GM21423 (cell line): Measurements from ENCODE around the gene COL13A1.

ENCODE experiments used
- ATAC-seq: cut with Tn5 transposase; IDR thresholded peaks from one replicate; pipeline ENCODE4 v1.9.1; 2021; ENCODE audit warnings: mild to moderate bottlenecking, moderate library complexity; ENCODE audit not compliant: unreplicated experiment

The COL13A1 gene

DNA sequence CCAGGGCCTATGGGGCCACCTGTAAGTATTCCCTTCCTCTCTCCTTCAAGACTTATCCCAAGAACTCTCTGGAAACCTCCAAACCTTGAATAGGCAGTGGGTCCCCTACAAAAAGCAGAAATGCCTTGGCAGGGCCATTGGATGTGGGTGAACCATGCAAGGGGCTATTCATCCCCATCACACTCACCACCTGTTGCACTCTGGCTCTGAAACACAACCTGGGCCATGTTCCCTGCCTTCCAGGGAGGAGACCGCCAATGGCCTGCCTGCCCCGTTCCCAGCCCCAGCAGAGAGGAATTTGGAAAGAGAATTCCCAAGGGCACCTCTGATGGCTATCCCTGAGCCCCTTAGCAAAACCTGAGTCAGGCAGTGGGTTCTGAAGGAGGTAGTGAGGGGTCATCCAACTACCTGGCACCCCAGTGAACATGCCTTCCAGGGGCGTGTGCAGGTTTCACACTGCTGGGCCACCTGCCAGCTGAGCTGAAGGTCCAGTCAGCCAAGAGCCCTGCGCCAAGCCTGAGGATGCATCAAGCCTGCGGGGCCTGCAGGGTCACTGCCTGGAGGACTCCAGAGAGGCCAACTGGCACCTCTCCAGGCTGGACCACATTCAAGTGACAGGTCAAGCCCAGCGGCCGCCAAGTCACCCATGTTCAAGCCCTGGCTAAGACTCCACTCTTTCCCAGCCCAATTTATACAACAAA lies 101.3 kb downstream of the COL13A1 start:
- no peak for ATAC-seq

DNA sequence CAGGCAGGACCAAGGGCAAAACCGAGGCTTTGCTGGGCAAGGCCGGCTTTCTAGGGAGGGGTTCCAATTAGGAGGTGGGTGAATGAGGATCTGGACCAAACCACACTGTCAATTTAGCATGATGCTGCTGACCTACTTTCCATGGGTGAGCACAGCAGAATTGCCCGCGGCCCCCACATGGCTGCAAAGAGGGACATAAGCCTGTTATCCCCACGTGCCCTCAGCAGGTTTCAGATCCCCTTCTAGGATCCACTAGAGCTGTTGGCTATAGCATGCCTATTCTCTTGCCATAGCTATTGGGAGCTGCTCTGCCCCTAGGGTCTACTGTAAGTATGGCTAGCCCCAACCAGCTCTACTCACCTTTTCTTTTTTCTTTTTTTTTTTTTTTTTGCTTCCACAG lies 102.8 kb downstream of the COL13A1 start:
- no peak for ATAC-seq

DNA sequence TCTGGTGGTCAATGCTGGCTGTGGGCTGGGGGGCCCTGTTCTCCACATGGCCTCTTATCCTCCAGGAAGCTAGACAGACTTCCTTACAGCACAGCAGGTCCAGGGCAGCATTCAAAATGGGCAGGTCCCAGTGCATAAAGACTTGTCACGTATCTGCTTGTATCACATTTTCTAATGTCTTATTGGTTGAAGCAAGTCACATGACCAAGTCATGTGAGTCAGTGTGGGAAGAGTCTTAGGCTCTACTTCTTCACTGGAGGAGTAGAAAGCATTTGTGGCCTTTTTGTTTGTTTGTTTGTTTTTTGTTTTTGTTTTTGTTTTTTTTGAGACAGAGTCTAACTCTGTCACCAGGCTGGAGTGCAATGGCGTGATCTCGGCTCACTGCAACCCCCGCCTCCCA lies 104.7 kb downstream of the COL13A1 start:
- ATAC-seq, result no peak

DNA sequence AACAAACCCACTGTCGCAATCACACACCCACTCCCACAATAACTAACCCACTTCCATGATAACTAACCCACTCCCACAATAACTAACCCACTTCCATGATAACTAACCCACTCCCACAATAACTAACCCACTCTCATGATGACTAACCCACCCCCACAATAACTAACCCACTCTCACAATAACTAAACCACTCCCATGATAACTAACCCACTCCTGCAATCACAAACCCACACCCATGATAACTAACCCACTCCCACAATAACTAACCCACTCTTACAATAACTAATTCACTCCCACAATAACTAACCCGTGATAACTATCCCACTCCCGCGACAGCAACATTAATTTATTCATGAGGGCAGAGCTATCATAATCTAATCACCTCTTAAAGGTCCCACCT lies 105.8 kb downstream of the COL13A1 start:
- ATAC-seq, result no peak

DNA sequence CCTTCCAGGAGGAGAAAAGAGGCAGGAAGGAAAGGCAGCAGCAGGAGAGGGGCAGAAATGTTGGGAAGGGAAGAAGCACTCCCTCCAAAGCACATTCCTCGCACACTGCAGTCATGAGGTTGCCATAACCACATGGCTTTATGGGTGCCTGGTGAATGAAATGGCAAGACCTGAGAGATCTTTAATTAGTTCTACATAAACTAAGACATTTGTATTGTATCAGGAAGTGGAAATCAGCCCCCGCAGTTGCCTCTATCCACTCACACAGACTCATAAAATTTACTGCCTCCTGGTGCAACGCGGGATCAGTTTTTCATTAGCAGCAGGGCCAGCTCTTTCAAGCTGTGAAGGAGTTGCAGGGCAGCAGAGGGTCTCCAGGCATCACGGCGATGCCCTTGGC lies 106.4 kb downstream of the COL13A1 start:
- ATAC-seq, result no peak

DNA sequence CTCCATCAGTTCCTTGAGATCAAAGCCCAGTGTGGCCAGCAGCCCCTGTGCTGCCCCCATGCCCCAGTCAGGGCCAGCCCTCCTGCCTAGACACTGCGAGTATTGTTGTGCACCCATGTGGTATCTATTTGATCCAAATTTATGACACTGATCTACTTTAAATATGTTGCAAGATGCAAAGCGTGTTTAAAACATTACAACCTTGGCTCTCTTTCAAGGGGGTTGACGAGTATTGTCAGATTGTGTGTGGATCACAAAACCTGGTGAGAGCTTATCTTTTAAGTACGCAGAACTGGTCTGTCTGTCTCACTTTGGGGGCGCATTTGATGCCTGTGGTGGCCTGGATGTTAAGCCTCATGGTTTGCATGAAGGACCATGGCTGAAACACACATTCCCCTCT lies 108.9 kb downstream of the COL13A1 start:
- ATAC-seq, result no peak

DNA sequence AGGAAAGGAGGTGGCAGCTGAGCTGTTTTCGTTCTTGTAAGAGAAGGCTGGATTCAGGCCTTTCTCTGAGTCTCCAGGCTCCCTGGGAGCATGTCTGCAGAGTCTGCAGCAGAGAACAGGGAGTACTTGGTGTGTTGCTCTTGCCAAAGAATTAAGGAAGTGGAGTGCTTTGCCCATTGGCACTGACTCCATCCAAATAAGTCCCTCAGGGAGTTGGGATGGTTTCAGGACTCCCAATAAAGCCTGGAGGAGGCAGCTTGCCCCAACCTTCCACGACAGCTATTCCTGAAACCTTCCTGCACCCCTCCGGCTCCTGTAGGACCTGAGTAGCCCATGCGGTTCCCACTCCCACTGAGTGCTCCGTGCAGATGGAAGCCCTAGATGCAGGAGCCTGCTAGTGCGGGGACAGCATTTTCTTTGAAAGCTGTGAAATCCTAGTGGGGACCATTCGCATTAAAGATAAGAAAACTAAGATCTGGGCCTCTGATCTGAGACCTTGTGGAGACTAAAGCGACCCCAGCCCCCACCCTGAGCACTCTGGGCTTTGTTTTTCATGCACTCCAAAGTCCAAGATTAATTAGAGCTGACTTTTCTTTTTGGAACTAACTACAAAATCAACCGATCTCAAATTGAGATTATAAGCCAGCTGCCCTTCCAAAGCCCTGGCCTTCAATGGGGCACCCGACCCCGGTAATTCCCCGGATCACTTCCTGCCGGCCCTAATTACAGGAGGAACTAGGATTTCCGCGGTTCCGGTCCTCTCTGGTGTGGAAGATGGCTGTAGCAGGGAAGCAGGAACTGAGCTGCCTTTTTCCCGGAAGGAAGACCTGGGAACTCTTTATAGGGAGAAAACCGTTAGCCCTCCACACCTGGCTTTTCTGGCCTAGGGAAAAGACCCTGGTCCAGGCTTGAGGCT lies 110.2 kb downstream of the COL13A1 start:
- no peak for ATAC-seq

DNA sequence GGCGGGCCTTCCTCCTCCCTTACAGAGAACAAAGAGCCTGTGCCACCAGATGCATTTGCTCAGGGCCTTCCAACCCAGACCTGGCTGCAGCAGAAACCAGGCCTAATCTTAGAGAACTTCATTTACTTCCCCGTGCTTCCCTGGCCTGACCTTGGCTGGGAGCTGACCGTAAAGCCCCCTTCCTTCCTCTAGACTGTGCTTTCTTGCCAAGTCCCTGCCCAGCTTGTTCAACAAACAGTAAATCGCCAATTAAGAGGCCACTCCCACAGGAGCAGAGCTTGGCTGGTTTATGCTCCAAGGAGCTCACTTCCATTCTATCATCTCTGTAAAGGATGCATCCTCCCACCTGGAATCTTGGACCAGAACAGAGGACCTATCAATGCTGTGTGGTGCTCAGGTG lies 110.9 kb downstream of the COL13A1 start:
- no peak for ATAC-seq

DNA sequence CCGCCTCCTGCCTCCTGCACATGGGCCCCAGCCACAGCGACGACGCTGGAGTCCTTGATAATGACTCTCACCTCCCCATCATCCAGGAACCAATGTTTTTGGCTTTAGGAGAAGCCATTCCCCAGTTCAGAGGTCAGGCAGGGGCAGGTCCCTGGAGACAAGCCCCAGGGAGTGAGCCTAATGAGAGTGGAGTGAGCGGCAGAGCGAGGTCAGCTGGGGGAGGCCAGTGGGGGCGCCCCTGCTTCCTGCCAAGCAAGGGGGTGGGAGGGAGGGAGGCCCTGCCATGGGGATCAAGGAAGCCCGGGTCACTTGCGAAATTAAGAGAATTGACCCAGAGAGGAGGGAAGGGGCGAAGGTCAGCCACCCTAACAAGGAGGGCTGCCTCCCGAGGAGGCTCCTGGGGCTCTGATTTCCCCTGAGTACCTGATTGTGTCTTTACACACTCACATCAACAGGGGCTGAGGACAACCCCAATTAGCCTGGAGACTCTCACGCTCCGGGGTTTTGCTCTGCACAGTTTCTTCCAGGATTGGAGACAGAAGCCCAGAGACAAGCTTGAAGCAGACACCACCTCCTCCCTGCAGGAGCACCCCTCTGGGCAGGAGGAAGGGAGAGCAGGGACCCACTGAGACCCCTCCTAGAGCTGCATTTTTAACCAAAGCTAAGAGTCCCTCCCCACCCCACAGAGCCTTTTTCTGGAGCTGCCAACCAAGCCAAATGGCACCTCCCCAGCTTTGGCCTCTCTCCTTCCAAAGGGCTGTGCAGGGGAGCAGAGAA lies 112.1 kb downstream of the COL13A1 start:
- no peak for ATAC-seq

DNA sequence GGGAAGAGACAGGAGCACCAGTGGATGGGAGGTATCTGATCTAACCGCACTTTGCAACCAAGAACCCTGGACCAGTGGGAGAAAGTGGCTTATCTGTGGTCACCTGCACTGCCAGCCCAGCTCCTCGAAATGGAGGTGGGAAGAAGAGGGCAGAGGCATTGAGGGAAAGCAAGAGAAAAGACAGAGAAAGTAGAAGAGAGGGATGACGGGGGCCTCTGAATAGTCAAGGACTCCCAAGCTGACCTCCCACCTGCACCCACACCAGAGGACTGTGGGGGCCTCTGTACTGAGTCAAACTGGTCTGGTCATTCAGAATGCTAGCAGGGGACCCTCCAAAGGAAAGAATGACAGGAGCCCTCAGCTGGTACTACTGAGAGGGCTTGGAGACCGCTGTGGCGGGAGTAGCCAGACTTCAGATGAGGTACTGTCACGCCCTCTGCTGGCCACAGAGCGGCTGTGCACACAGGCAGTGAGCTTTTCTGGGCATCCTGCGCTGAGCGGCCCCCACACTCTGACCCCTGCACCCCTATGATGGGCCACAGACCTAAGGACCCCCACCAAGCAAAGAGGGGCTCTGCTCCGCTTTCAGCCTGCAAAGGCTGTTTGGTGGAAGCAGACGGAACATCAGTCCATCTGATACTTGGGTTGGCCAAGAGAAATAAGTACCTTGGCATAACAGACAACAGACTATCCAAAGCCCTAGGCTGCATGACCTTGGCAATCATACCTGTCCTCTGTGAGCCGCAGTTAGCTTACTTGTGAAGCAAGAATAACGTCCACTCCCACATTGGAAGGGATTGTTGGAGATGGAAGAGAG lies 112.9 kb downstream of the COL13A1 start:
- no peak for ATAC-seq

DNA sequence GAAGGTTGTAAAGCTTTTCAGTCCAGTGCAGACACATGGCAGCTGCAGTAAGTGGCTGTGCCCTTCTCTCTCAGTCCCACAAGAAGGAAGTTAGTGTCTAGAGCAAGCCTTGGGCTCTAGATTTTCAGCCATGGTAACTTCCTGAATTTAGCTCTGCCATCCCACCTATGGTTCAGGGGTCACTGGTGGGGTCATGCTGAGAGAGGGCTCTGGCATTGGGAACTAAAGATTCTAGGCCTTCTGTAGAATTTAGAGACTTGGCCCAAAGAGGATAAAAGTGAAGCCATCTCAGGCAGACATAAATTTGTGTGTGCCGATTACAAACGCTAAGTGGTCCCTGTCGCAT lies 113.5 kb downstream of the COL13A1 start:
- no peak for ATAC-seq

DNA sequence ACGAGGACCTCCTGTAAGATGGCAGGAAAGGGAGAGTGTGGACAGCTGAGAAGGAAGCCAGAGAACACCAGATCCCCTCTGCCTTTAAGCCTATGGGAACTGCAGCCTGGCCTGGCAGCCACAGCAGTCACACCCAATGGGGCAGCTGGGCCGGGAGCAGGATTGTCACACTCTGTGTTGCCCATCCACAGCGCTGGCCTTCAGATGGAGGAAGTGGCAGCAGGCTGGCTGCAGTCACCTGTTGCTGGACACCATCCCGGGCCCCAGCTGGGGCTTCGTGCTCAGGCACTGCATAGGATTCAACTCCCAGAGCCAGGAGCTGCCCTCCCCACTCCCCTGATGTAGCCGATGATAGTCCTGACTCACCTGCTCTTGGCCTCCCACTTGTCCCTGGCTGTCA lies 114.4 kb downstream of the COL13A1 start:
- ATAC-seq, result no peak

DNA sequence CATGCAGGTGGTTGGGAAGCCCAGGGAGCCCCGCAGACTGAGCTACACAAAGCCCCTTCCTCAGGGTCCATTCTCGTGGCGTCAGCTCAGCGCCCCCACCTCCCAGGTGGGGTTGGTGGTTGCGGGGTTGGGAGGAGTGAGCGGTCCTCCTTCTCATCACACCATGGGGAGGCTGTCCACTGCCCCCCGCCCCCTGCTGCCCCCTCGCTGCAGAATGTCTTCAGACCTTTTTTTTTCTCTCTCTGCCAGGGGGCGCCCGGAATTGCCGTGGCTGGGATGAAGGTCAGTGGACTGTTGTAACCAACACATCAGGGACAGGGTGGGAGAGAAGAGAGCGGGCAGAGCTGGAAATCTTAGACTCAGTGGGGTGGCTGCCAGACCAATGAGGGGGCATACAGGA lies 116.3 kb downstream of the COL13A1 start:
- ATAC-seq, result no peak

DNA sequence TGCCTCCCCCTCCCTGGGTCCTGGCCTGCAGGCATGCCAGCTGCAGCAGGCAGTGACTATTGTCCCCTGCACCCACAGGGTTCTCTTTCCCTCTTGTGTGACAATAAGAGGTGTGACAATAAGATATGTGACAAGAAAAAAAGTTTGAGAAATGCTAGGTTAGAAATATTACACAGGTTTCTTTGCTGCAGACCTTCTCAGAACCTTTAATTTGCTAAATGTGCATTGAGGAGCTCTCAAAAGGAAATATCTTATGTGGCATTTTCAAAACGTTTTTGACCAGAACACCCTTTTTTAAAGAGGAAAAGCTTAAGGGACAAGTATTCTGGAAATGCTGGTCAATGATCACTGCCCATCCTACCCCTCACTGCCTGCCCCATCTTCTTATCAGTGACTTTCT lies 117.5 kb downstream of the COL13A1 start:
- no peak for ATAC-seq

DNA sequence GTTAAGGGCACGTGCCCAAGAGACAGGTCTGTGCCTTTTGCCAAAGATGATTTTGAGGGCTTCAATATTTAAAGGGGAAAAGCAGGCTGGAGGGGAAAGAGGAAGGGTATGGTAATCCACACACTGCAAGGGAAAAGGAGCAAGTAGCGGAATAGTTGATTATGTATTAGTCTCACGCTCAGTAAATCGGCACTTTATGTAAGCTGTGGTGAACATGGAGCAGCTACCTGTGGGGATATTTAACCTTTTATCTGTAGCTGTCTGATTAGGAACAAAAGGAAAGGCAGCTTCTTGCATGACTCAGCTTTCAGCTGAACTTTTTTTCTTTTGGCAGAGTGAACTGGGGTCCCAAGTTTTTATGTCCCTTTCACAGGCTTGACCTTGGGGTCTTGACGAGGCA lies 123.4 kb downstream of the COL13A1 start:
- ATAC-seq, result no peak

DNA sequence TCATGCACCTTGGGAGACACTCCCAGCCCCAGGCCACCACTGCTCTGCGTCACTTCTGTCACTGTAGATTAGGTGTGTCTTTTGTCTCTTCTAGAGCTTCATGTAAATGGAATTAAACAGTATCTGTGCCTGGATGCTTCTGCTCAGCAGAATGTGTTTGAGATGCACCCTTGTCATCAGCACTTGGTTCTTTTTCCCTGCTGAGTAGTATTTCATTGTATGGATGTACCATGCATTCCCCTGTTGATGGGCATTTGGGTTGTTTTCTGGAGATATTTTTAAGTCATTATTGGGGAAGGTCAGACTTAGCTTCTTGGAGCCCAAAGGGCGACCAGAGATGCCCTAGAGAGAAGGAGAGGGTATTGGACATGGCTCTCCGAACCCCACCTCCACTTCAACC lies 126.6 kb downstream of the COL13A1 start:
- no peak for ATAC-seq

DNA sequence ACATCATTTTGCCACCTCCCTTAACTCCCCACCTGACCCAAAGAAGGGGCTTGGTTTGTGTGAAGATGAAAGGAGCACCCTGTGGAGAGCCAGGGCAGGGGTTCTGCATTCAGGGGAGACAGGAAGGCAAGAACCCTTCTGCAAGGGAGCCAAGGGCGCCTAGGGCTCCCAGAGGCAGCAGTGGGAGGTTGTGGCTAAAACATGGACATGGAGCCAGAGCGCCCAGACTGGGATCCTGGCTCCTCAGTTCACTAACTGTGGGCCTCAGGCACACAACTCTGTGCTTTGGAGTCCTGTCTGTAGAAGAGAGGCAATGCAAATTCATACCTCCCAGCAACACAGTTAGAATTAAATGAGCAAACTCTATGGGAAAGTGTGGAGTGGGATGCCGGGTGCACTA lies 127.9 kb downstream of the COL13A1 start:
- ATAC-seq, result no peak

DNA sequence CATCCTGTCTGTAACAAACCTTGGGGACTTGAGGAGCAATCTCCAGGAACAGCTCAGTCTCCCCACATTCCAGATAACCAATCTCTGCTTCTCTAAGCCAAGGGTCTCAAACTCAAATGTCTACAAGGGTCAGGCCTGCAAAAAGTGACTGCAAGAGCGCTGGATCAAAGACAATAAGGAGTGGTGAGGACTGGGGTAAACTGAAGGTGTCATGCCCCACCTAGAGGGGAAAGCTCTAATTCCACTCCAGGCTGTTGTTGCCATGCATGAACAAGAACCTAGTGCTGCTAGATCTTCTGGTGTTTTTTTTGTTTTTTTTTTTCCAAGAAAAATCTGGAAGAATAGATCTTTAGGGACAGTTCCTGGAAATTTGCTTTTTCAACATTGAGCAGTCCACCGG lies 133.1 kb downstream of the COL13A1 start:
- ATAC-seq, result no peak

DNA sequence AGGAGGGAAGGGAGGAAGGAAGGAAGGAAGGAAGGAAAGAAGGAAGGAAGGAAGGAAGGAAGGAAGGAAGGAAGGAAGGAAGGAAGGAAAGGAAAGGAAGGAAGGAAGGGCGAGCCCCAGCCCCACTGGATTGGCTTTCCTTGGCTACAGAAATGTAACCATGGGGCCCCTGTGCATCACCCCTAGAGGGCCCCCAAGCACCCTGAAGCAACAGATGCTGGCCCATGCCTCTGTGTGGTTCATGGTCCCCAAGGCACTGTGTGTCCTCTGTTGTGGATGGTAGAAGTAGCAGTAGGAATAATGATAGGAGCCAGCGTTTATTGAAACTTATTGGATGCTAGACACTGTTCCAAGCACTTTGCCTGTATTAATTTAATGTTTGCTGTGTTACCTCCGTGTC lies 134.4 kb downstream of the COL13A1 start:
- no peak for ATAC-seq

DNA sequence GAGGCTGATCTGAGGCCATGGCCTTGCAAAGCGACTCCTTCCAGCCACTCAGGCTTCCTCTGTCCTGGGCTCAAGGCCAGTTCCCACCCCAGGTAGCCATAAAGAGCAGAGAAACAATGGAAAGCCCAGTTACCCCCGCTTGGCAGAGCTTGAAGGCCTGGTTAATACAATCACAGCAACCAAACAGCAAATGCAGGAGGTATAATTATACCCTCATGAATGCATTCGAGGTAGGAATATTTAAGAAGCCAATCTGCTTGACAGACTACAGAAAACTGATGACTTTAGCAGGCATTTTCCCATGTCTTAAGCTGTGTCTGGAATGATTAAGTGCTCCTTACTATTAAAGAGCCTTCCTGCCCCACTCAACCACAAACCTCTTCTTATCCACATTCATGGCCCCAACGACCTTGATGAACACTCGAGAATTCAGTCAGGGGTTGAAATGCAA lies 136.9 kb downstream of the COL13A1 start:
- ATAC-seq, result no peak

DNA sequence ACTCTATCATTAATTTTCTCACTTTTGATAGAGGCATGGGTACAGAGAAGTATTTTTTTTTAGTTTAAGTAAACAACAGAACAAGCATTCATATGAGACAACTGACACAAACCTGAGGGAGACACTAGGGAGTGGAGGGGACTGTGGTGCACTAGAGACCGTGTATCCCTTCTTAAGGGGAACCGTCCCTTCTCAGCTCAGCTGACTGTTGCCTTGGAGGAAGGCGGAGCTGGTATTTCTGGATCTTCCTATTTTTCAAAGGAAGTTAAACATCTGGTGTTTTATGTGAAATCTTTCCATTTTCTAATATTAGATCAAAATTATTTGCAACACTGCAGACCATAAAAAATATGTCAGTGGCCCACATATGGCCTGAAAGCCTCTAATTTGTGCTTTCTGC lies 137.4 kb downstream of the COL13A1 start:
- no peak for ATAC-seq
